Activated CD4-positive, alpha-beta T cell treated with anti-CD3 and anti-CD28 coated beads, Interleukin-10, Interleukin-2, amounts not matched to agents 100 ng/mL and 50 ng/mL, durations not matched to agents 16 hours and 8 hours (primary cell): ENCODE data around the gene CTNNA3.

ENCODE experiments used
- DNase-seq: peaks from one replicate; pipeline ENCODE4 v3.0.0-alpha.2; 2020

The CTNNA3 gene

DNA sequence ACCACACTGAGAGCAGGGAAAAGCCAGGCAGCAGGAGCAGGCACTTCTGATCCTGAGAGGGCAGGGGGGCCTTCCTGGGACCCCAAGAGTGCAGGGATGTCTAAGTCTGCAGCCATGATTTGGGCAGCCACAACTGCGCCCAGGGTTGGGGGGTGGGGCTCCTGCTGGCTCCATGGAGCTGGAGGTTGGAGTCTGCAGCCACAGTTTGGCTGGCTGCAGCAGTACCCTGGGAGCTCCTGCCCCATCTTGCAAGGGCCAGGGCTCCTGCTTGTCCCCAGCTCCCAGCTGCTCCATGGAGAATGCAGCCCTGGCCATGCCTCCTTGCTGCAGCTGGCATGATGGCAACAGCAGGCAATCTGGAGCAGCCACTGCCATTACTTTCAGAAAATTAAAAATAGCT lies 1449.8 kb downstream of the CTNNA3 start:
- no peak for DNase-seq

DNA sequence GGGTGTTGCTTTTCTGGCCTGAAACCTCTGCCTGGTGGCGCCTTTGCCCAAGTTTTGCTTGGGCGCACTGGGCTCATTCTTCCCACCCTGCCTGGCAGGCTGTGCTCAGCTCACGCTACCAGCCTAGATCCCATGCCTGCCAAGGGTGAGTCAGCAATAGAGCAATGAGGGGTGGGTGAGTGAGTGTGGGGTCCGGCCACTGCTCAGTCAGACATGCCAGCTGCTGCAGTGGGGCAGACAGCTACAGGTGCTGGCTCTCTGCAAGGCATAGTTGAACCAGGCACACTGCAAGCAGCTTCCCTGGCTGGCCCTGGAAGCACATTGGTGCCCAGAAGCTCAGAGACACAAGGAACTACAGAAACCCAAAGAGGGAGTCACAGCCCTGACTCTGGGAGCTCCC lies 1451.0 kb downstream of the CTNNA3 start:
- no peak for DNase-seq

DNA sequence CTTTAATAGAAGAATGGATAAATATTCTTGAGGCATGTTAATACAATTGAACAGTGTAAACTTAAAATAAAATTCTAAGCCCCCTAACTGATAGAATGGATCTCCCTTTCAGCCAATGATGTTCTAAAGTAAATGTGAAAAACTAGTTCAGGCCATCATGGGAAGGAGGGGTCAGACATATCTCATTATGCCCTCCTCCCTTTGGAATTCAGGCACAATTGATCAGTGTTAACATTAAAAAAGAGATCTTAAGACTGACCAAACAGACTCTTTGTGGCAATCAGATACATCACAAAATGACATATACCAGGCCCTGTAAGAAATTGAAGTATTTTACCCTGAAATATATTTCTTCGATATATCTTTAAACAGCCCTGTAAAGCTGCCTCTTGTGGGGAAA lies 1453.1 kb downstream of the CTNNA3 start:
- DNase-seq = no peak

DNA sequence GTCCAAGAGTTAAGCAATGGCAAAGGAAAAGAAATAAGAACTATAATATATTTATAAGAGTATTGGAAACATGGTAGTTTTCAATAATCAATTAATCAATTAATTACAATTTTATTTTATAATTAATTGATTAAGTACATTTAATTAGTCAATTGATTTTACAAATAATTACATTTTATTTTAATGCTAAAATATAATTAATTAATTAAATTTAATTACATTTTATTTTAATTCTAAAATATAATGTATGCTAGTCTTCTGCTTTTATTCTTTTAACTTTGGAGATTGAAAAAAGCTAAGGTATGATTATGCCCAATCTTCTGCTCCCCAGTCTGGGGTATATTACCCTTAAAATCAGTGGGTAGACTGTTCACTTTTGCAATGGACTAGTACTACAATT lies 1456.9 kb downstream of the CTNNA3 start:
- DNase-seq = no peak

DNA sequence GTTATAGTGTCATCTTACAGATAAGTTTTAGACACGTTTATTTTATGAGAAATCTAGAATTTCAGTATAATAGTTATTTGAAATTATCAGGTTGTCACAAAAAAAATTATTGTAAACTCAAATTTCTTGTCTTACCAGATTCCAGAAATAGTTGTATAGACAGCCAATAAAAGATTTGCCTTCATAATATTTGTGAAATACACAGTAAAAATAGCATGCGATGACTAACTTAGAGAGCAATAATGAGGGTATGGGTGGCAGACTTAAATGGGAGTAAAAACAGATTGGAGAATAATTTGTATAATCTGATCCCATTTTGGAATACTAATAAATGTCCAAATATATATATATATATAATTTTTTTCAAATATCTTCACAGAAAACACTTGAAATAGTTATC lies 1457.7 kb downstream of the CTNNA3 start:
- DNase-seq = no peak

DNA sequence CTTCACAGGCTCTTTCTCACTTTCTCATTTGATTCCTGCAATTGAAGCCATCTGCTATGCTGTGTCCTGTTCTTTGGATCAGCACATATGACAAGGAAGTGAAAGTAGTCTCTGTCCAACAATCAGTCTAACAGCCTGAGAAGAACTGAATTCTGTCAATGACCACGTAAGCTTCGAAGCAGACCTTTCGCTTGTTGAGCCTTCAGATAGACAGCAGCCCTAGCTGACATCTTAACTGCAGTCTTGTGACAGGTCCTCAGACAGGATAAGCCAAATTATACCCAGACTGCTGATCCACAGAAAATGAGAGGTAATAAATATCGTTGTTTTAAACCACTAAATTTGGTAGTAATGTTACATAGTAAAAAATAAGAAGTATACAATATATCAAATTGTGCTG lies 1461.1 kb downstream of the CTNNA3 start:
- no peak for DNase-seq

DNA sequence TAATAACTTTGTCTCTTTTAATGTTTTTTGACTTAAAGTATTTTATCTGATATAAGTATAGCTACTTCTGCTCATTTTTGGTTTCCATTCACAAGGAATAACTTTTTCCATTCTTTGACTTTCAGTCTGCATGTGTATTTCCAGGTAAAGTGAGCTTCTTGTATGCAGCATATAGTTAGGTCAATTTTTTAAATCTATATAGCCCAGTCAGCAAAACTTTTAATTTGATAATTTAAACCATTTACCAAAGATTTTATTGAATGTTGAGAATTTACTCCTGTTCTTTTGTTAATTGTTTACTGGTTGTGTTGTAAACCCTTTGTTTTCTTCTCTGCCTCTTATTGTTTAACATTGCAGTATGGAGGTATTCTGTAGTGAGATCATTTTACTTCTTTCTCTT lies 1467.1 kb downstream of the CTNNA3 start:
- no peak for DNase-seq

DNA sequence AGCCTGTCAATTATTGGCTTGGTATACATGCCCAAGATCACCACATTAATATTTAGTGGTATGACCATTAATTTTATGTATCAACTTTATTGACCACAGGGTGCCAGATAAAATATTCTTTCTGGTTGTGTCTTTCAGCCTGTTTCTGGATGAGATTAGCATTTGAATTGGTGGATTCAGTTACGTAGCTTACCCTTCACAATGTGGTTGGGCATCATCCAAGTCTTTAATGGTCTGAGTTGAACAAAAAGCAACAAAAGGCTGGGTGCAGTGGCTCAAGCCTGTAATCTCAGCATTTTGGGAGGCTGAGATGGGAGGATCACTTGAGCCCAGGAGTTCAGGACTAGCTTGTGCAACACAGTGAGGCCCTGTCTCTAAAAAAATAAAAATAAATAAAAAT lies 1472.3 kb downstream of the CTNNA3 start:
- DNase-seq = no peak

DNA sequence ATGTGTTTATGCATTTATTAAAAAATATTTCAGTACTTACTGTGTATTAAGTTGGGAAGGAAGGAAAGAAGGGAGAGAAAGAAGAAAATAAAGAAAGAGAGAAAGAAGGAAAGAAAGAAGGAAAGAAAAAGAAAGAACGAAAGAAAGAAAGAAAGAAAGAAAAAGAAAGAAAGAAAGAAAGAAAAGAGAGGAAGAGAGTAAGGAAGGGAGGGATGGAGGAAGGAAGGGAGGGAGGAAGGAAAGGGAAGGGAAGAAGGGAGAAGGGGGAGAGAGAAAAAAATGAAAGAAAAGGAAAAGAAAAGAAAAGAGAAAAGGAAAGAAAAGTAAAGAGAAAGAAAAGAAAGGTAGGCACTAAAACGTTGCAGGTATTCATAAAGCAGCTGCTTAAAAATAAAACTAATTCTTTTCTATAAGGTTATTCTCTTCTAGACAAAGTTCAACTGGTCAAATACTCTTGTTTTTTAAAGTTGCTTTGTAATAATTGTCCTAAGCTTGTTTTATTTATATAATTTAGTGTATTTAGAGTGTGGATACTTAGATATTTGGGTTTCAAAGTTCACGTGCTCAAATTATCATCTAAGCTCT lies 1473.4 kb downstream of the CTNNA3 start:
- DNase-seq = no peak

DNA sequence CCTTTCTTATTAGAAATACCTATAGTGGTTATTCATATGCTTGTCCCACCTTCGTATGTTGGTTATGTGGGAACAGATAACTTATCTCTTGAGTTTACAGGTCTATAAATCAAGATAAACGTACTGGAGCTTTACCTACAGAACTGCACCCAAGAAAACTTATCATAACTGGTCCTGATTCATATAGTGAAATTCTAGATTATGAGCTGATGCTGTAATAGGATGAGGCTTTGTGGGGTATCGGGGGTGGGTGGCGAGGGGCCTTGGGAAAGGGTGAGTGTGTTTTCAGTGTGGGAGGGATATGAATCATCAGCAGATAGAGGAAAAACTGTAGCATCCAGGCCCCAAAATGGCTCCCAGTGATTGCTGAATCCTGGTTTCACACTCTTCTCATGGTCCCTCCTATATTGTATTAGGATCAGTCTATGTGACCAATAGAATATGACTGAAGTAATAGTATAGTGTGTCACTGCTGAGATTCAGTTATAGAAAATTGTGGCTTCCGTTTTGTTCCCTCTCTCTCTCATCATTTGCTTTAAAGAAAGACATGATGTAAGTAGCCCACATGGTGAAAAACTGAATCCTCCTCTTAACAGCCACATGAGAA lies 1476.9 kb downstream of the CTNNA3 start:
- DNase-seq = peak; percentile 53

DNA sequence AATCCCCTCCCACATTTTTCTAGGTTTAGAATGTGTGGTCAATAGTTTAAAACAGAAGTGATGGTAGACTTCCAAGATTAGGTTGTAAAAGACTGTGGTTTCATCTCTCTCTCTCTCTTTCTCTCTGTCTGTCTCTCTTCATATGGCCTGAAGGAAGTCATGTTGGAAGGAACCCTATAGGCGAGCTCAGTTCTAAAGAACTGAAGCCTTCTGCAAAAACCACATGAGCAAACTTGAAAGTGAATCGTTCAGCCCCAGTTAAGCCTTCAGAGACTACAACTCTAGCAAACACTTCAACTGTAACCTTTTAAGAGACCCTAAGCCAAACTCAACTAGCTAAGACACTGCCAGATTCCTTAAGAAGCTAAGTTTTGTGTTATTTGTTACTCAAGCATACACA lies 1477.7 kb downstream of the CTNNA3 start:
- peak; percentile 44 for DNase-seq

DNA sequence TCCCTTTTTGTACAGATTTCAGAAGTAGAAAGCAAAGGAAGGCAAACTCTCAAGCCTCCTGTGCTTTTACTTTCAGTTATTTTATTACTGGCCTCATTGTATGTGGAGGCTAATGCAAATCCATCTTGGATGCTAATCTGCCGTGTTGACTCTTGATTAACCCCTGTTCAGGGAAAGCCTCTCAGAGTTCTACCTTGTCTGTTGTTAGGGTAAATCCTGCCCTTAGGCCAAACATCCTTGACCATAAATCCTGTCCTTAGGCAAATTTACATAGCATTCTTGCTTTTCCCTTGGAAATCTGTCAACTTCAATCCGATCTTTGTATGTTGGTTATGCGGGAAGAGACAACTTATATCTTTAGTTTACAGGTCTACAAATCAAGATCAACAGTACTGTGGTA lies 1480.1 kb downstream of the CTNNA3 start:
- DNase-seq = no peak

DNA sequence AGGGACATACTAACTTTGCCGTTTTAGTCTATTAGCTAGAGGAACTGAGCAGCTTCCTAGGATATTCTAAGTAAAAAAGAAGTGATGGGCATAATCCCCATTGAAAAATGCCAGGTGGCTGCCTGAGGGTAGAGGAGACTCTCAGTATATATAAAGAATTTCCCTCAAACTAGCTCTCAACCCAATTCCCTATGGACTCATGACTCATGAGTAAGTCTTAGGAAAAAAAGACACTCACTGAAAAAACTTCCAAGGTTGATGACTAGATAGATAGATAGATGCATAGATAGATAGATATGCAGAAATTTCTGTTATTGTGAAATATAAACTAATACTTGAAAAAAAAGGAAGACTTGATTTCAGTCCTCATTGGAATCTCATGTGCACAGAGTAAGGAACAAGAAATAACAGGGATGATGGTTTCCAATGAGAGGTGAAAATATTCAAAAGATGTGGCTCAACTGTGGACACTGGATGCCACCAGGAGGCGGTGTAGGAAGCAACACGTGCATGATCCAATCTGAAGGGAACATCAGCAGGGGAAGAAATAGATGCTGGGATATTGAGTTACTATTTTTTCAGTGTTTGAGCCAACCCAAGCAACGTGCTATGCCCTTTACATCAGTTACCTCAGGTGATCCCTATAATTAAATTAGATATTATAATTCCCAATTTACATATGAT lies 1481.1 kb downstream of the CTNNA3 start:
- no peak for DNase-seq

DNA sequence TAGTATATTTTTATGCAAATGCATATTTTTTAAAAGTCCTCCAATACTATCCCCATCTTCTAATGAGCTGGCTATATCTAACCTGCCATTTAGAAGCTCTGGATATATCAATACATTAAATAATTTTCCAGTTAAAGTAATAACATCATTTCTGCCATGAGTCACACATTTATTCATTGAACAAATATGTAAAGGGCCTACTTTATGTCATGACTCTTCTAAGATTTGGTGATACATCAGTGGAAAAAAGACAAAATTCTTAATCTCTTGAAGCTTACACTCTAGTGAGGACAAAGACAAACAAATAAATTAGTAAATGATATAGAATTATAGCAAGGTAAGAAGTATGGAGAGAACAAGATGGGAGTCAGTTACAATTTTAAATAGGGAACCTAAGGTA lies 1487.0 kb downstream of the CTNNA3 start:
- no peak for DNase-seq

DNA sequence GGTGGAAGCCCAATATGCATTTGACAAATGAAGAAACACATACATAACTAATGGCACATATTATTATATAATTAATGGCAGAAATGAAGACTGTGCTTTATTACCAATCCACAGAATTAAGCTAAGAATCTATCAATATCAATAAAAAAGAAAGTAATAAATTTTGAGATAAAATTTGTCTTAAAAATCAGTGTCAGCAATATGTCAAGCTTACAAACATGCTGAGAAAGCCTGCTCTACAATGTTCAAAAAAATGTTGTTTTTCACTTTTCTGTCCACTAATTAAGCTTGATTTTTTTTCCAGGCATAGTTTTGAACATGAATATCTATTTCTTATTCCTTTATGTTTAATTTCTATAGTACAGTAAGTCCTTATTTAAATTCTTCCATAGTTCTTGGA lies 1491.2 kb downstream of the CTNNA3 start:
- DNase-seq = no peak

DNA sequence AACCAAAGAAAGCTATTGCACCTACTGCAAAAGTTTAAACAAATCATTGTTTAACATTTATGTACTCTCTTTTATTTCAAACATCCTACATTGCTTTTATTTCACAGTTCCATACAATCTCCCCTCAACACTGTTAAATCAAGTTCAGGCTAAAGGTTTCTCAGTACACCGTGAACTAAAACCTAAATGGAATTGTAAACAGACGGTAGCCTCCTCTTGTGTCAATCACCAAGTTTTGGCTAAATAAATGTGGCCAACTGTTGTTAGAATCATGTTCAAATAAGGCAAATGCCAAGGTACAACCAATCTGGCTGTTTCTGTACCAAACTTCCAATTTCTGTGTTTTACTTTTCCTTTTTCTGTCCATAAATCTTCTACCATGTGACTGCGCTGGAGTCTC lies 1493.9 kb downstream of the CTNNA3 start:
- DNase-seq = no peak

DNA sequence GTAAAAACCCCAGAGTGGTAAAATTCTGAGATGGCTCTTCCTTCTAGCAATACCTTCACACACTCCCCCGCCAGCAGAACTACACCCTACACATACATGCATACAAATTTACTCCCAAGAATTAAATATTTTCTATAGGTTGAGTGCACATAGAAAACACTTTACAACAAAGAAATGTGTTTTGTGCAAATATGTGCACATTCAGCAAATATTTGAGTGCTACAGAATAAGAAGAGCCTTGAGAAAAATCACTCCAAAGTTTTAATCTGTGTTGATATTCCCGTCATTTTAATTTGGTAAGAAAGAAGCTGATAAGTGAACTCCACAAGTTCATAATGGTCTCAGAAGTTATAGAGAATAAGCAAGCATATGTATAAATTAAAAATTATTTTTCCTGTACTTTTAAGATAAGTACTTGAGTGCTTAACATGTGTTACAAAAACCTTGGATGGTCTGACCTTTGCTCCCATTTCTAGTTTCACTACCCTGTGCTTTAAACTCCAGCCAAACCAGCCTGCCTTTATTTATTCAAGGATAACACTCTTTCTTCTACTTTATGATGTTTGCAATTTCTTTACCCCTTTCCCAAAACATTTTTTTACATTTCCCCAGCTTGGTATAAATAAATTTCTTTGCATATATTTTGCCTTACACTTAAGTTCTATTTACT lies 1503.7 kb downstream of the CTNNA3 start:
- no peak for DNase-seq

DNA sequence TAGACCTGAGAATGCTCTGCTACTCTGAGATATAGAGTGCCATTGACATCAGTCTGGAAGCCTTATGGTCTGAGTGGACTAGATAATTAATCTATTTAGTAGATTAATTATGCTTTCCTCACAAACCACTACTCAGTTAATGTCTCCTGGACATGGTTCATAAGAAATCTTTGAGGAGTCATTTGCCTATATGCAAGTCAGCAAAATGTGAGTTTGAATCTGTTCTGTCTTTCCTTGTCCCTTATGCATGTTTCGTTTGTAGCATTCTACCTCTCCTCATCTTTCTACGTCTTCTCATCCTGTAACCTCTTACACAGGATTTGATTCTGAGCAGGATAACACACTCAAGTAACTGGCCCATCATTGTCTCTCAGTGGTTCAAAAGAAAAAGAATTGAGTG lies 1505.6 kb downstream of the CTNNA3 start:
- DNase-seq = no peak

DNA sequence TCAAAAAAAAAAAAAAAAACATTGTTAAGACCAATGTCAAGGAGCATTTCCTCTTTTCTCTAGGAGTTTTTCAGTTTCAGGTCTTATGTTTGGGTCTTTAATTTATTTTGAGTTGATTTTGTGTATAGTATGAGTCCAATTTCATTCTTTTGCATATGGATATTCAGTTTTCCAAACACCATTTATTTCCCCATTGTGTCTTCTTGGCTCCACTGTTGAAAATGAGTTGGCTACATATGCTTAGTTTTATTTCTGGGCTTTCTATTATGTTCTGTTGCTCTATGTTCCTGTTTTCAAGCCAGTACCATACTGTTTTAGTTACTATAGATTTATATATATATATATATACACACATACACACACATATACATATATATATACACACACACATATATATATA lies 1506.7 kb downstream of the CTNNA3 start:
- no peak for DNase-seq

DNA sequence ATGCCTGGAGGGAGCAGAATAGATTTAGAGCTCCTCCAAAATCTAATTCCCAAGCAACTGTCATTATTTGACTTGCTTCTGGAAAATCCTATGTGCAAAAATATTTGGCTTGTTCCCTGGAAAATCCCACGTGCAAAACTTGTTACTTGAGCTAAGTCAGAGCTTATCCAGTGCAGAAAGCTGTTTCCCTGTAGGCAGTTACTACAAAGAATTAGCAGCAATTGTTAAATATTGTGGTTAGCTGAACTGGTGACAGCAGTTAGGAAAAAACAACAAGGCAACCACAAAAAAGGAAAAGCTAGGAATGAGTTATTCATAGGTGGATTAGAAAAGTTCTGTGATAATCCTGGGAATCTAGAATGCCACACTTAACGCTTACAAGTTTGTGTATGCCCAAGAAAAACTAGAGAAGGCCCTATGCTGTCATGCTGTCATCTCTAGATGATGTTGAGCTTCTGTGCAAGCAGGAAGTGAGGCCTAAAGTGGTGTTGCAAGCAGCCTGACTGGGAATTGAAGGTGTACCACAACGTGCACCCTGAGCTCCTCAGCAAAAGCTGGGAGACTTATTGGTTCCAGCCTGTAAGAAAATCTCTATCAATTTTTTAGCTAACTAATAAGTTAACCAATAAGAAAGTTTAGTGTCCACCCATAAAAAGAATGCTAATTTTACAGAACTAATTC lies 1508.8 kb downstream of the CTNNA3 start:
- no peak for DNase-seq

DNA sequence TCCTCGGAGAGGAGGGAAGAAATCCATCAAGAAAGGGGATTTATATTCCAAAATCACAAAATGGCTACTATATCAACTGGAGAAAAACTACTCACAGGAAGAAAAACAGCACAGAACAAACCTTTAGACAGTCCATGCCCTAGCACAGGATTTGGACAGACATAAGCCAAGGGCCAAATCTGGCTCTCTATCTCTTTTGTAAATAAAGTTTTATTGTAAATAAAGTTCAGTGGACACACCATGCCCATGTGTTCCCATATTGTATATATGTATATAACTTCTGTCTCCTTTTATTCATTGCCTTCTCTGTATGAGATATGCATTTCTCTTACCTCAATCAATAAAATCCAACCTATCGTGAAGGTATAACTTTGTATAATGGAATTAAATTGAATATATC lies 1513.0 kb downstream of the CTNNA3 start:
- no peak for DNase-seq

DNA sequence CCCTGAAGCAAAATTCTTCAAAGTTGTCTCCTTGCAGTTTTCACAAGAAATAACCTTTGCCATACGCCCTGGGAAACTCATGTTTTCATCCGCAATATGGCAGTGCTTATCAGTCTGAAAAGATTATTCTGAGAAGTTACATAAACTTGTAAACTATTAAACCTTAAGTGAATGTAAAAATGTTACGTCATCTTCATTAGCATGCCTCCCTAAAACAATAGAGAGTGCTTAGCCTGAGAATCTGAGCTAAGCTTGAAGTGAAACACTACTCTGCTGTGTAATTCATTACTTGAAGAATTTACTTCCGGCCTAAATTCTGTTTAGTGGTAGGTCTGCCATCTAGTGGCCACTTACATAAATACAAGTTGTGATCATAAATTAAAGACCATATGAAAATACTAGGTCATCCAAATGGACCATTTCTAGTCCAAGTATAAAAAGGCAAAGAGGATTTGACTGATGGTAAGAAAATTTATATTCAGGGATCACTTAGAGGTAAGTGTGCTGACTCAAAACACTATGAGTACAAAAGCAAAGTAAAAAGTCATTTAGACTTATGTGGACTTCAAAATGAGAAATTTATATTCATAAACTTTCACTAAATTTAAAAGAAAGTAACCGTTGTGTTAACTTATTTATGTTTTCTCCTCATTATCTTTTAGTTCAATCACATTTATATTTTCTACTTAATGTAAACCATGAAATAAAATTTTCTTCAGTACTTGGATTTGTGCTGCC lies 1515.2 kb downstream of the CTNNA3 start:
- DNase-seq = peak; percentile 61

DNA sequence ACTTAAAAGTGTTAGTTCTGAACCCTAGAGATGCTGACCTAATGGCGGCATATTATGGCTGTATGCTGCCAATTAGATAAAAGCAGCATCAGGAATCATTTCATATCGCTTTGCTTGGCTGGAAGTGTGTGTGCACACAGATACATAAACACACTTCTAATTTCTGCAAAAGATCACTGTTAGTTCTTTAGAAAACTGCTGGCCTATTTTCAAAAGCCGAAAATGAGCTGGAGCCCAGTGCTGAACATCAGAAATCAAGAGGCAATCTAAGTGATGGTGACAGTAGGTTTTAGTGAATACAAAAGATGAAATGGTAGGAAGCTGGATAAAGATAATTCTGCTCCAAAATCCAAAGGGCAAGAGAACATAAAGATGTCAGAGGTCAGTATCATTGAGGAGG lies 1516.0 kb downstream of the CTNNA3 start:
- no peak for DNase-seq
